NOMO-1 (cell line): Measurements from ENCODE around the gene TMEM238L.
"Not testable (repeated sequence)": the region's sequence is repeated elsewhere in the genome, so short reads cannot be mapped to it uniquely, and the experiment has no call there.

ENCODE experiments used
- DNase-seq, 2 experiments: peaks; one replicate each; lab custom pipeline; 2025; ENCODE audit not compliant: unreplicated experiment in 2 of 2; lab: John Stamatoyannopoulos, UW

TMEM238L gene, protein sequence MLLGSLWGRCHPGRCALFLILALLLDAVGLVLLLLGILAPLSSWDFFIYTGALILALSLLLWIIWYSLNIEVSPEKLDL

DNA sequence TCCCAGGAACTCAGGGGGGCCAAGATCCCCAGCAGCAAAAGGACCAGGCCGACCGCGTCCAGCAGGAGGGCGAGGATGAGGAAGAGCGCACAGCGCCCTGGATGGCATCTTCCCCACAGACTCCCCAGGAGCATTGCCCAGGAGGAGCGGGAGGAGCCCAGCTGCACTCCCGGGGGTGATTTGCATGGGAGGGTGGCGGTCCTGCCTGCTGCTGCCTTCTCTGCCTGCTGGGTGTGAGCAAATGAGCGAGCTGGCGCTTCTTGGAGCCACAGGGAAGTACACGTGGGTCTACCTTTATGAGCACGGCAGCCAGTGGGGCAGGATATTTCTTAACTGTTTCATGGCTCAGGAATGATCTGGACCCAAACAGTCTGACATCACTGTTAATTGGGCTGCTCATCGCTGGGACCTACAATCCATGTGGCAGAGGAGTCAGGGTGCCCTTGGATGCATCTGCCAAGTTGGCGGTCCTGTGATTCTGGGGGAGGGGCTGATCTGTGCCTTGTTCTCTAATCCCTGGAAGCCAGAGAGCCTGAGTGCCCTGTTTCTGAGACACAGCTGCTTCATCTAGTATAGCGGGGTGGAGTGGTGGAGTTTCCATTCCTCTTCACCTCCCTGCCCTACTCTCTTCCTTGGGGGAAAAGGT lies at the start of gene TMEM238L:
Gene TMEM238L (minus strand): TSS at position 270 of the 646 bp plus-strand sequence. CDS start 136 bp downstream, at position 134.
- DNase-seq, result no peak

DNA sequence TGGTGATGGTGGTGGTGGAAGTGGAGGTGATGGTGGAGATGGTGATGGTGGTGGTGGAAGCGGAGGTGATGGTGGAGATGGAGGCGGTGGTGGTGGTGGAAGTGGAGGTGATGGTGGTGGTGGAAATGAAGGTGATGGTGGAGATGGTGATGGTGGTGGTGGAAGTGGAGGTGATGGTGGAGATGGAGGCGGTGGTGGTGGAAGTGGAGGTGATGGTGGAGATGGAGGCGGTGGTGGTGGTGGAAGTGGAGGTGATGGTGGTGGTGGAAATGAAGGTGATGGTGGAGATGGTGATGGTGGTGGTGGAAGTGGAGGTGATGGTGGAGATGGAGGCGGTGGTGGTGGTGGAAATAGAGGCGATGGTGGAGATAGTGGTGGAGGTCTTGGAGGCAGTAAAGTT lies 42.7 kb upstream of the TMEM238L start:
- not testable (repeated sequence) for DNase-seq

DNA sequence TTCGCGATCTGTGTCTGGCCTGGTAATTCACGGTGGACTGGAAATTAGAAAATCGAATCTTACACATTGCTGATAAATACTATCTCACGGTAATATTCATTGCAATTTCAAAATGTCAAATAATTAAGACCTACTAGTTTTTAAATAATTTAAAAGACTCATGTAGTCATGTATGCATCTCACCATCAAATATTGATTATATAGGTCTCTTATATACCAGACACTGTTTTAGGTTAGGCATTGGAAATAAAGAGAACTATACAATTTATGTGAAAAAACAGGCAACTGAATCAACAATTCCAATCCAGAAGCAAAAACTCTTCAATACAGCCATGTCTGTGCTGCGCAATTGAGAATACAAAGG lies 41.5 kb upstream of the TMEM238L start:
- DNase-seq, result no peak

DNA sequence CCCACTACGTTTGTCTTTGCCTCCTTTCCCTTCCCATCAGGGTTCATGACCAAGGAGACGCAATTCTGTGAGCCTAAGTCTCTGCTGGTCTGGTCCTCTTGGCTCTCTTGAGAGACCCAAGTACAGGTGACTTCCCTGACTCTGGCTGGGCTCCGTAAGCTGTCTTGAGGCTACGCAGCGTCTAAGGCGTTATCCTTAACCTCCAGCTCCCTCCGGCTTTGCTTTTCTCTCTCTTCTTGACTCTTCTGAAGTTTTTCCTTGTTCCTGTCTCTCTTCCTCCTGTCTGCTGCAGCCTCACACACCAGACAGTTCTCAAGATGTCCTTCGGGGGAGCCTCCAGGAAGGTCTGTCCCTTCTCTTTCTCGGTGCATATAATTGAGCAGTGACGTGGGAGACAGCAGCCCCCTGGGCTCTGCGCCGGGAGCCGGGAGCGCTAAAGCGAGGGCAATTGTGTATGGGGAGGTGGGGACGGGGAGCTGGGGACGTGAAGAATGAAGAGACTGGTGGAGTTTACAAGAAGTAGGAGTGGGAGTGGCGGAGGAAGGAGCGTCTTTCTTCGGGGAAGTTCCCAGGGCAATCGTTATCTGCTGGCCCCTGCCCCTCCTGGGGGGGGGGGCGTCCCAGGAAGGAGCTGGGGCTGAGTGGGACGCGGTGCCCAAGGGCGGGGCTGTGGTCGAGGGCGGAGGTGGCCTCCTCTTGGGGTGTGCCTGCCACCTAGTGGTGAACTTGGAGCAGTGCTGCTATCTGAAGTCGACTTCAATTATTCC lies 40.9 kb upstream of the TMEM238L start:
- peak; percentile 8 to 40 for DNase-seq

DNA sequence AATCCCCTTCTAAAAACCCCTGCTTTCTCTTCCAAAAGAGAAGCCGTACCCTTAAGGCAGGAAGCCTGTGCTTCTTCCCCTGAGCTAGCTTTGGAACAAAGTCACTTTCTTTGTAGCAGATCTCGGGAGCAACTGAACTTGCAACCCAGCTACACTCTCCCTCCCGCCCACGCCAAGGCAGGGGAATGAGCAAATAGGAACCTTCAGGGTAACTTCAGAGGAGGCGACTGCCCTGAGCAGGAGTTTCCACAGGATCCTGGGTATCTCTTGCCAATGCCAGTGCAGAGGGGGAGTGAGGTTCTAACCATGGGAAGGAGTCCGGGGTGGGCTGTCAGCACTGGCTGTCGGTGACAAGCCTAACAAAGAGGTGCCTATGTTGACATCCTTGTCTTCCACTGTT lies 39.9 kb upstream of the TMEM238L start:
- DNase-seq, result no peak

DNA sequence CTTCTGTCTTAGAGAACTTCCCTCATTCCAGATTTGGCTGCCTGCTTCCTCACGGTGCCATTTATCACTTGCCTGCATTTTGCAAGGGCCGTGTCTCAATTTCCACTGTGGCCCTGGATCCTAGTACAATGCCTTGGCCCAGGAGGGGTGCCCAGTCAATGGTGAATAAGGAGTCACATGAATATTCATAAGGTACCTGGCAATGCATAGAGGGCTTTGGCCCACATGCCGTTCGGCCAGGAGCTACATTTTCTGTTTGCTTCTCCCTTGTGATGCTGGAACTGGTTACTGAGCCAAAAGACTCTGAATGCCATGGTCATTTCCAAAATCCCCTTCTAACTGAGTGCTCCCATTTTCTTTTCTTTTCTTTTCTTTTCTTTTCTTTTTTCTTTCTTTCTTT lies 38.8 kb upstream of the TMEM238L start:
- DNase-seq, result no peak

DNA sequence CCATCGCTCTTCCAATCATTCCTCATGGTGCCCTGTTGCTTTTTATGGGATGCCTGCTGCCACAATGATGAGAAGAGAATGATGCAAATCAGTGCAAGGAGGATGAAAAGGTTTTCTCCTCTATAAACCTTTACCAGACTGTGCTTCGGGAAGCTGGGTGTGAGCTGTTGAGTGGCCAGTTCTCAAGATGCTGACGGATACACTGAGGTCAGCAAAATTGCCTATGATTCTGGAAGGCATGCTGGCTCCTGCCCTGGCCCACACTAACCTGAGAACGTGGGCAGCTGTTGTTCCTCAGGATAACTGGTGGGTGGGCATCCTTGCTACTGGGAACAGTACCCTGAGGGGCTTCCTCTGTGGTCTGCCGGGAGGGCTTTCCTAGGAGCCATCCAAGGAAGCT lies 34.8 kb upstream of the TMEM238L start:
- DNase-seq, result no peak

DNA sequence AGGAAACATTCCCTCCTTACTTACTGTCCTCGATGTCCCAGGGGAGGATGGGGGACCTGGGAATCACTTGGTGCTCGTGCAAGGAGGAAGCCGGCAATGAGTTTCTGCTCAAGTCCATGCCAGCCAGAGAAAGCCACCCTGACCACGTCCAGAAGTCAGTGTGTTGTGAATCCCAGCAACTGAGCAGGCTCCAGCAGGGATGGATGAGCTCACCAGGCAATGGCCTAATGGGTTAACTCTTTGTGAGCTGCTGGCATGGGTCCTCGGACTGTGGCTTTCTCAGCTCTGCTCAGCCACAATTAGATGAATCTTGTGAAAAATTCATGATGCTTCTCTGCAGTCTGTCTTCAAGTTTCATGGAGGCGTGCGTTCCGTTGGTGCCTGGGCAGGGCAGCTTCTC lies 34.0 kb upstream of the TMEM238L start, which contains the start of gene PIRT:
Gene PIRT (minus strand): TSS at position 167 of the 400 bp plus-strand sequence. CDS start 12,442 bp downstream, outside the sequence.
- DNase-seq, result no peak

DNA sequence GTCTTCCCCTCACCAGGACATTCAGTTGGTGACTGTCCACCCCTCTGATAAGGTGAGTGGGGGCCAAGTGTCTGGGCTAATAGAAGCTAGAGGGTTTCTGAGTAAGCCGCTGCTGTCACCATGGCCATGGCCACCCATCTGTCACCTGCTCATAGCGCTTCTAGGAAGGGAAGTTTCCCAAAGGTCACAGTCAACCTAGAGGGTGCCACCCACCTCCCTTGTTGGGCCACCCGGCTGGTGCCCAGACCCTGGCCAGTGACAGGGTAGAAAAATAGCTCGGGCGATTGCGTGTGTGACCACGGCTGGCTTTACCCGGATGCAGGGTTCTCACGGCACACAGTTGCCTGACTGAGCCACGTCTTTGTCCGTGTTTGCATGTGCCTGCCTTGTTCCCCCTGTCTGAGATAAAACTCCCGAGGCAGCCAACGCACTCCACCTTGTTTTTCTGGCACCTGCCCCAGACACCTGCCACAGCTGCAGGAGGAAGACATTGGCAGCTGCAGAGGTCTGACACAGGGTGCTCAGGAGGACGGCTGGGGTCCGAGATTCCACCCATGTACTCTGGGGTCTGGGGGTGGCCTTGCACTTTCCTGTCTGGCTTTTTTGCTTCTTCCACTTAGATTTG lies 33.2 kb upstream of the TMEM238L start:
- no peak for DNase-seq

DNA sequence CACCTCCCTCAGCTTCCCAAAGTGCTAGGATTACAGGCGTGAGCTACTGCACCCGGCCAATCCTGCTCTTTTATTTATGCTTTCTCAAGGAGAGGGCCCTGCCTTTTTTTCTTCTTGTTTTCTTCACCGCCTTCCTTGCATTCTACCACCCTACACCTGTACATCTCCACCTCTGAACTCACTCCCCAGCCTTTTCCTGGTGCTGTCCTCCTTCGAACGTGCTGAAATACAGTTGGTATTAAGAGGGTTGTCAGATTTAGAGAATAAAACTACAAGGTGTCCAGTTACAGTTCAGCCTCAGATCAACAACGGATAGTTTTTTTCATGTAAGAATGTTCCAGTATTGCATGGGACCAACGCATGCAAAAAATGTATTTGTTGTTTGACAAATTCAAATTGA lies 32.2 kb upstream of the TMEM238L start:
- DNase-seq, result no peak

DNA sequence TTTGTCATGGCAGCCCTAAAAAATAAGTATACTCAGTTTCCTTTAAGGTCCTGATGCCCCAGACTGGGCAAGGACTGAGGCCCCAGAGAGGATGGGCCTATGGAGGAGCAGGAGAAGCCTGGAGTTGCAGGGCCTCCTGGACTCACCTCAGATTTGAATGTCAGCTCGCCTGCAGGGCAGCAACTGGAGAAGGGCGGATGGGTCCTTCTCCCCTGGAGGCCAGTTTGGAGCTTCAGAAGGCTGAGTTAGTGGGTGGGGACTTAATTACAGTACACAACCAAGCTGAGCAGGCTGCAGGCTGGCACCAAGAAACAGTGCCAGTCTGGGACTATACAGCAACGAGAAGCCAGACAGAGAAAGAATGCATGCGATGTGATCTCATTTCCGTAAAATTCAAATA lies 27.8 kb upstream of the TMEM238L start:
- DNase-seq, result no peak

DNA sequence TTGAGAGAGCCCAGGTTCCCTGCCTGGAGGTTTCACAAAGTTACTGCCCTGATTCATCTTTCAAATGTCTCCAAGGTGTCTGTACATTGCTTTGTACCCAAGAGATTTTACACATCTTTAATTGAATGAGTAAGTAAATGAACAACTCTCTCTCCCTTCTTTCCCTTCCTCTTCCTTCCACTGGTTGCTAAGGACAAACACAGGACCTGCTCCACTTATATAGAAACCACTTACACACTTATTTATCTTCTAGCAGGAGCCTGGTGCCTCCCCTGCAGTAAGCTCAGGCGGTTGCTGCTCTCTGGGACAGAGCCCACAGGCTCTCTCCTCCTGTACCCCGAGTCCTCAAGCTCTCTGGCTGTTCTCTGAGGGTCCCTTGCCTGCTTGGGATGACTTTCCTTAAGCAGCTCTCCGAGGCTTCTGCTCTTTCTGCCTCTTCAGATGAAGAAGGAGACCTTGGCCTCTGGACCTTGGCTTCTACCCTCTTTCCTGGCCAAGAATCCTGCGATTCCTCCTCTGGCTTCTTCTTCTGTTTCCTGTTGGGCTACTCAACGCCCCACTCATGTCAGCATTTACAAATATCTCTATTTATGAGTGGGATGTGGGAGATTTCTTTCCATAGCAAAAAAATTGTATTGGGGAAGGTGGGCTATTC lies 24.1 kb upstream of the TMEM238L start:
- no peak for DNase-seq

DNA sequence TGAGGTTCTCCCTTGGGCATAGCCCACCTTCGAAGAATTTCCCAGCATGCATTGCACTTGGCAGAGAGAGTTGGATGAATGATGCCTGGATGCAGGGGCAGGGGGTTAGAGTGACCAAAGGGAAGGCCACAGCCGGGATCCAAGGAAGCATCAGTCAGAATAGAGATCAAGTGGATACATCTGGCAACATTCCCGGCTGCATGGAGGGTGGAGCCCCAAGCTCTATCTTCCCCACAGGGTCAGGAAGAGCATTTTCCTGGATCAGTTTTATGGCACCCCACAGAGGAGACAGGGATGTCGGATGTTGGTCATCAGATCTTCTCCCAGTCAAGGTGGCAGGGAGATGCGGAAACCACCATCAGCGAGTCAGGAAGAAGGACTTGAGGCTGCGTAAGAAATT lies 21.0 kb upstream of the TMEM238L start:
- no peak for DNase-seq

DNA sequence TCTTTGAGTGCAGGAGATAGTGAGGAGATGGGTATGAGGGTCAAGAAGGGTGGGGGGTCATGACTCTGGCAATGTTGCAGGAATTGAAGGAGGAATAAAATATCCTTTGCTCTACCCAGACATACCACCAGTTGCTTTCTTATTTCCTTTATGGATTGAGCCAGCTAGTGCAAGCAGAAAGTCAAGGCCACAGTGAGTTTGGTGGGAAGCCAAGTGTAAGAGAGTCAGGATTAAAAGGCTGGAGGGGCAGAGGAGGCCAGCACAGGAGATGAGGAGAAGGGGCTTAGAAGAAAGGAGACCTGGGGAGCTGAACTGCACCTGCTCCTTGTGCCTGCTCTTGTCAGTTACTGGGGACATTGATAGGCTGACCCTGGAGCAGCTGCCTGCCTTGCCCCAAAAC lies 17.9 kb upstream of the TMEM238L start:
- no peak for DNase-seq

DNA sequence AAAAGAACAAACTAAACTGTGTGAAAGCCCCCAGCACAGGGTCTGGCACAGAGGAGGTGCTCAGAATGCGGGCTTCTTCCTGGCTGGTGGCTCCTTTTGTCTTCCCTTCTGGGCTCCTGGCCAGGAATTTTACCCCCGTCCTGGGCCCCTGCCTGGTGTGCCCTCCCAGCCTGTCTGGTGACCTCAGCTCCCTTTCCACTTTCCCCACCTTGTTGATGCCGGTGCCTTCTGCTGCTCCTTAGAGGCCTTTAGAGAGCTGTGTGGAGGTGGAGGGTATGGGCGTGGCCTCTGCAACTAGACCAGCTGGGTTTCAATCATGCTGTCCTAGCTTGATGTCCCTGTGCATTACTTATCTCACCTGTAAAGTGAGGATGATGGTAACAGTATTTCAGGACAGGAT lies 17.2 kb upstream of the TMEM238L start:
- no peak for DNase-seq

DNA sequence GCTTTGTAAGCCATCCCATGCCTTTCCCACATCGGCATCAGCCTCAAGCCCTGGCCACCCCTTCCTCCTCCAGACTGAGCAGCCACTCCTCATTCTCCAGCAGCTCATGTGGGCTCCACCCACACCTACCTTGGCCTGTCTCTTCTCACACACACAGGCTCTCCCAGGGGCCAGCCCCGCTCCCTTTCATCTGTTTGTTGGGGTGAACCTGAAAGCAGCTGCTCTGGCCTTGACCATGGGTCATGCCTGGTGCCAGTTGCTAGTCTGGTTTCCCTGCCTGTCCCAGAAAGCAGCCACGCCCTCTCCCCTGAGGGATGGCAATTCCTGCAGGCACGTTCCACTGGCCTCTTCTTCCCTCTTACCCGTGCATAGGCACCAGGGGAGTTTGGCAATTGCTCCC lies 11.4 kb upstream of the TMEM238L start:
- no peak for DNase-seq

DNA sequence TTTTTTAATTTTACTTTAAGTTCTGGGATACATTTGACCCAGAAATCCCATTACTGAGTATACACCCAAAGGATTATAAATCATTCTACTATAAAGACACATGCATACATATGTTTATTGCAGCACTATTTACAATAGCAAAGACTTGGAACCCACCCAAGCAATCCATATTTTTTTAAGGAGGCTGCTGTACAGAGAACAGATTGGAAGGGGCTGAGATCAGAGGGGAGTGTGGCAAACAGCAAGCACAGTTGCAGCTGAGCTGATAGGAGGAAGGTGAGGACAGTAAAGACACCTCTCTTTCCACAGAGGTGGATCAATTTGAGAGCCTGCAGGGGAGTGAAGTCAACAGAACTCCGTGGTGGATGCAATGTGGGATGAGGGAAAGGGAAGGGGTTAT lies 10.2 kb upstream of the TMEM238L start:
- DNase-seq, result no peak

DNA sequence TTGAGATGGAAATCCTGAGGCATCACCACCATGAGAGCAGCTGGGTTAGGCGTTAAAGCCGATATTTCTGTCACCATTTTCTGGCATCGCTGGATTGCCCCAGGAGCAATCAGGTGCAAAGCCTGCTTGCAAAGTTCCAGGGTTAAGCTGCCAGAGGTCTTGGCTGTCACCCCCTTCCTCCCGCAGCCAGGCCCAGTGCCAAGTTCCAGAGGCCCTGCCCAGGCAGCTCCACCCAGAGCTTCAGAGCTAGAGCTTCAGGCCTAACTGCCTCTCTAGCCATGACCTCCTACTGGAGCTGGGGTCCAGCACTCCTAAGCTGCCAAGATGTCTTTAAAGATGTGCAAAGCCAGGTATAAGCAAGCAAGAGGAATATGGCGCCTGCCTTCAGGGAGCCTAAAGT lies 8.8 kb upstream of the TMEM238L start:
- no peak for DNase-seq

DNA sequence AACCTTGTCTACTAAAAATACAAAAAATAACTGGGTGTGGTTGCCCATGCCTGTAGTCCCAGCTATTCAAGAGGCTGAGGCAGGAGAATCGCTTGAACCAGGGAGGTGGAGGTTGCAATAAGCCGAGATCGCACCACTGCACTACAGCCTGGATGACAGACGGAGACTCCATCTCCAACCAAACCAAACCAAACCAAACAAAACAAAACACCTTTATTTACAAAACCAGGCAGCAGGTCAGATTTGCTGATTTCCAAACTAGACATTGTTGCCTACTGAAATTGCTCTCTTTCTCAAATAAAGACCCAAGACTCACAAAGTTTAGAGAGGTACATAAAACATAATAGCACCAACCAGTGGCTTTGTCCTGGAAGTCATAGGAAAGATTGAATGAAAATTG lies 5.7 kb upstream of the TMEM238L start:
- DNase-seq, result no peak

DNA sequence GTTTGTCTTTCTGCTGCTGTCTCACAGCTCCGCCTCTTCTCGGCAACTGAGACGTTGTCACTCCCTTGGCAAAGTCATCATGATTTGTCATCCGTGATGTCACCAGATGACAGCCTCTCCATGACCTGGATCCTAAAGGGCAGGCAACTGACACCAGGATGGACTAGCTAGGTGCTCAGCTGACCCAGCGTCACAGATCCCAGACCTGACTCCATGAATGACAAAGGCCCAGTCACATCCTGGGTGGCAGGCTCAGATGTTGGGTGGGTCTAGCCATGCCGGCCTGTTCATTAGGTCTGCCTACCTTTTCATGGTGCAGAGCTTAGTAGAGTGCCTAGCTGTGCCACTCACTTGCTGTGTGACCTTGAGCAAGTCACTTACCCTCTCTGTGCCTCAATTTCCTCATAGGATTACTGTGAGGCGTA lies 3.8 kb upstream of the TMEM238L start:
- DNase-seq, result no peak

DNA sequence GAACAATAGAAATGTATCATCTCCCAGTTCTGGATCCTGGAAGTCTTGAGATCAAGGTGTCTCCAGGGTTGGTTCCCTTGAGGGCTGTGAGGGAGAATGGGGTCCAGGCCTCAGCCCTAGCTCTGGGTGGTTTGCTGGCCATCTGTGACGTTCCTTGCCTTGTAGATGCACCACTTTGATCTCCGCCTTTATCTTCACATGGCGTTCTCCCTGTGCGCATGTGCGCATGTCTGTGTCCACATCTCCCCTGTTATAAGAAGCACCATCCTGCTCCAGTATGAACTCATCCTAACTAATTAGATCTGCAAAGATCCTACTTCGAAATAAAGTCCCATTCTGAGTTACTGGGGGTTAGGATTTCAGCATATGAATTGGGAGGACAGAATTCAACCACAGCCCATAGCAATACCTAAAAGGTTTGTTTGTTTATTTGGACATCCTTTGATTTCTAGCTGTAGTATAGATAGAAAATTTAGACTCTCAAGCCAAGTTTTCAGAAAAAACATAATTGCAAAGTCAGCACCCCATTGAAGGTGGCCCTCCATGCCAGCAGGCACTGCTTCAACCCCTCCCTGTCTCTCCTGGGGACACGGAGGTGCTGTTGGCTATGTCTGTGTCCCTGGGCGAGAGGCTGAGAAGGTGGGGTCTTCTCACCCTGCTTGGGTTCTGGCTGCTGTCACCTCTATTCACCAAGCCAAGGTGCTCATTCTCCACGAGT lies 2.8 kb upstream of the TMEM238L start:
- no peak for DNase-seq
